A549 (cell line): Measurements from ENCODE around the gene ODAD4. TPM values are rescaled to one million over a fixed set of nuclear protein-coding genes. Genes with fewer than 3 reads are reported as not detected.

ENCODE experiments used
- ATOH8 ChIP-seq: fragments of 250-450 bp; sonication (Bioruptor Pico); IDR thresholded peaks from 2 replicates; pipeline ENCODE4 v1.5.0; 2020; ENCODE audit warnings: low read depth, mild to moderate bottlenecking, moderate library complexity
- BHLHE40 ChIP-seq: IDR thresholded peaks from 2 replicates; pipeline ENCODE4 v1.6.1; 2012; ENCODE audit warnings: low read depth, low read length, inconsistent platforms
- CBX2 ChIP-seq: fragments of 200-600 bp; sonication (generic); IDR thresholded peaks from 2 replicates; pipeline ENCODE4 v1.6.1; 2016; ENCODE audit warnings: low read depth, mild to moderate bottlenecking, borderline replicate concordance
- CBX8 ChIP-seq: fragments of 200-600 bp; sonication (generic); IDR thresholded peaks from 2 replicates; pipeline ENCODE4 v1.6.1; 2016
- CHD4 ChIP-seq: fragments of 200-600 bp; sonication (generic); IDR thresholded peaks from 2 replicates; pipeline ENCODE4 v1.6.1; 2016; ENCODE audit warnings: antibody characterized with exemption, mild to moderate bottlenecking, borderline replicate concordance
- E2F6 ChIP-seq: IDR thresholded peaks from 2 replicates; pipeline ENCODE4 v1.6.1; 2012; ENCODE audit warnings: low read depth, borderline replicate concordance
- EHF ChIP-seq: fragments of 250-450 bp; sonication (Bioruptor Pico); IDR thresholded peaks from 2 replicates; pipeline ENCODE4 v1.5.0; 2020; ENCODE audit warnings: mild to moderate bottlenecking
- ESRRA ChIP-seq: fragments of 150-350 bp; IDR thresholded peaks from 2 replicates; pipeline ENCODE4 v1.6.1; 2014; ENCODE audit warnings: mild to moderate bottlenecking, low read length, borderline replicate concordance
- FOSB ChIP-seq: fragments of 250-450 bp; sonication (Bioruptor Pico); IDR thresholded peaks from 2 replicates; pipeline ENCODE4 v1.5.0; 2020; ENCODE audit warnings: mild to moderate bottlenecking, moderate library complexity
- HMGXB4 ChIP-seq: fragments of 250-450 bp; sonication (Bioruptor Pico); IDR thresholded peaks from 2 replicates; pipeline ENCODE4 v1.5.0; 2021; ENCODE audit warnings: mild to moderate bottlenecking, moderate library complexity, borderline replicate concordance
- HOXA7 ChIP-seq: fragments of 250-450 bp; sonication (Bioruptor Pico); IDR thresholded peaks from 2 replicates; pipeline ENCODE4 v1.5.0; 2020; ENCODE audit warnings: mild to moderate bottlenecking, moderate library complexity
- HOXB5 ChIP-seq: fragments of 250-450 bp; sonication (Bioruptor Pico); IDR thresholded peaks from 2 replicates; pipeline ENCODE4 v1.5.0; 2020; ENCODE audit warnings: mild to moderate bottlenecking, moderate library complexity
- JUNB ChIP-seq: fragments of >200 bp; sonication (Bioruptor Twin); formaldehyde crosslinking; IDR thresholded peaks from 2 replicates; pipeline ENCODE4 v1.6.1; 2016
- RARB ChIP-seq: fragments of 250-450 bp; sonication (Bioruptor Pico); IDR thresholded peaks from 2 replicates; pipeline ENCODE4 v1.8.0; 2021; ENCODE audit warnings: mild to moderate bottlenecking, moderate library complexity
- SMC3 ChIP-seq: fragments of >200 bp; sonication (Bioruptor Twin); formaldehyde crosslinking; IDR thresholded peaks from 3 replicates; pipeline ENCODE4 v1.6.1; 2018; ENCODE audit warnings: inconsistent platforms
- USF2 ChIP-seq: fragments of 450-650 bp; IDR thresholded peaks from 2 replicates; pipeline ENCODE4 v1.6.1; 2014; ENCODE audit warnings: antibody characterized with exemption
- ZNF302 ChIP-seq: fragments of 250-450 bp; sonication (Bioruptor Pico); IDR thresholded peaks from 2 replicates; pipeline ENCODE4 v1.9.0; 2021; ENCODE audit warnings: inconsistent platforms, mild to moderate bottlenecking, moderate library complexity
- ZSCAN20 ChIP-seq: fragments of 250-450 bp; sonication (Bioruptor Pico); IDR thresholded peaks from 2 replicates; pipeline ENCODE4 v1.8.0; 2022; ENCODE audit warnings: mild to moderate bottlenecking, moderate library complexity
- polyA plus RNA-seq, 4 experiments: library from polyadenylated mRNA; depleted of rRNA in 3 of 4; stranded (reverse); fragments of >200 nt; fragmentation: RNase III in 1 of 4; extraction: RNeasy Plus Mini Kit Qiagen cat#74134 plus additional on column Dnase treatment in 1 of 4; gene quantifications; 2 replicates in 3 of 4; 3 replicates in 1 of 4; pipeline ENCODE4 v1.2.3, GENCODE V29; 2011 to 2017
- TF ChIP-seq, protein P1 (sequence below): fragments of >200 bp; sonication (Bioruptor Twin); formaldehyde crosslinking; IDR thresholded peaks from 3 replicates; pipeline ENCODE4 v1.5.1; 2016
- TF ChIP-seq, protein P2 (sequence below): fragments of 150-350 bp; IDR thresholded peaks from 2 replicates; pipeline ENCODE4 v1.6.1; 2014; ENCODE audit warnings: low read depth, mild to moderate bottlenecking, low read length
- TF ChIP-seq, protein P3 (sequence below): IDR thresholded peaks from 2 replicates; pipeline ENCODE4 v1.6.1; 2012

Gene ODAD4
- polyA plus RNA-seq, 2 of the 4 experiments (the other 2 are of a cell fraction): 2.0 to 2.3 TPM

- TF ChIP-seq, protein P1, sequence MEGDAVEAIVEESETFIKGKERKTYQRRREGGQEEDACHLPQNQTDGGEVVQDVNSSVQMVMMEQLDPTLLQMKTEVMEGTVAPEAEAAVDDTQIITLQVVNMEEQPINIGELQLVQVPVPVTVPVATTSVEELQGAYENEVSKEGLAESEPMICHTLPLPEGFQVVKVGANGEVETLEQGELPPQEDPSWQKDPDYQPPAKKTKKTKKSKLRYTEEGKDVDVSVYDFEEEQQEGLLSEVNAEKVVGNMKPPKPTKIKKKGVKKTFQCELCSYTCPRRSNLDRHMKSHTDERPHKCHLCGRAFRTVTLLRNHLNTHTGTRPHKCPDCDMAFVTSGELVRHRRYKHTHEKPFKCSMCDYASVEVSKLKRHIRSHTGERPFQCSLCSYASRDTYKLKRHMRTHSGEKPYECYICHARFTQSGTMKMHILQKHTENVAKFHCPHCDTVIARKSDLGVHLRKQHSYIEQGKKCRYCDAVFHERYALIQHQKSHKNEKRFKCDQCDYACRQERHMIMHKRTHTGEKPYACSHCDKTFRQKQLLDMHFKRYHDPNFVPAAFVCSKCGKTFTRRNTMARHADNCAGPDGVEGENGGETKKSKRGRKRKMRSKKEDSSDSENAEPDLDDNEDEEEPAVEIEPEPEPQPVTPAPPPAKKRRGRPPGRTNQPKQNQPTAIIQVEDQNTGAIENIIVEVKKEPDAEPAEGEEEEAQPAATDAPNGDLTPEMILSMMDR: no peak
- no peak for TF ChIP-seq ESRRA
- no peak for TF ChIP-seq JUNB
- no peak for TF ChIP-seq EHF (CRISPR knock-in tag)
- peak; percentile 89 for TF ChIP-seq E2F6
- TF ChIP-seq HOXB5: 0 out of 2 replicates have a peak, but pooled peaks have one; percentile 26
- no peak for TF ChIP-seq HOXA7 (CRISPR knock-in tag)
- TF ChIP-seq ZSCAN20: no peak
- TF ChIP-seq SMC3: no peak
- no peak for TF ChIP-seq RARB (CRISPR knock-in tag)
- no peak for TF ChIP-seq USF2
- TF ChIP-seq BHLHE40: no peak
- TF ChIP-seq, protein P2, sequence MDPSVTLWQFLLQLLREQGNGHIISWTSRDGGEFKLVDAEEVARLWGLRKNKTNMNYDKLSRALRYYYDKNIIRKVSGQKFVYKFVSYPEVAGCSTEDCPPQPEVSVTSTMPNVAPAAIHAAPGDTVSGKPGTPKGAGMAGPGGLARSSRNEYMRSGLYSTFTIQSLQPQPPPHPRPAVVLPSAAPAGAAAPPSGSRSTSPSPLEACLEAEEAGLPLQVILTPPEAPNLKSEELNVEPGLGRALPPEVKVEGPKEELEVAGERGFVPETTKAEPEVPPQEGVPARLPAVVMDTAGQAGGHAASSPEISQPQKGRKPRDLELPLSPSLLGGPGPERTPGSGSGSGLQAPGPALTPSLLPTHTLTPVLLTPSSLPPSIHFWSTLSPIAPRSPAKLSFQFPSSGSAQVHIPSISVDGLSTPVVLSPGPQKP: no peak
- no peak for TF ChIP-seq CBX8
- 0 out of 2 replicates have a peak, but pooled peaks have one; percentile 50 for TF ChIP-seq HMGXB4 (CRISPR knock-in tag)
- TF ChIP-seq CHD4: no peak
- no peak for TF ChIP-seq ZNF302 (CRISPR knock-in tag)
- no peak for TF ChIP-seq CBX2
- TF ChIP-seq ATOH8 (CRISPR knock-in tag): no peak; the same call in 1 of the 2 replicates
- no peak for TF ChIP-seq FOSB (CRISPR knock-in tag)
- TF ChIP-seq, protein P3, sequence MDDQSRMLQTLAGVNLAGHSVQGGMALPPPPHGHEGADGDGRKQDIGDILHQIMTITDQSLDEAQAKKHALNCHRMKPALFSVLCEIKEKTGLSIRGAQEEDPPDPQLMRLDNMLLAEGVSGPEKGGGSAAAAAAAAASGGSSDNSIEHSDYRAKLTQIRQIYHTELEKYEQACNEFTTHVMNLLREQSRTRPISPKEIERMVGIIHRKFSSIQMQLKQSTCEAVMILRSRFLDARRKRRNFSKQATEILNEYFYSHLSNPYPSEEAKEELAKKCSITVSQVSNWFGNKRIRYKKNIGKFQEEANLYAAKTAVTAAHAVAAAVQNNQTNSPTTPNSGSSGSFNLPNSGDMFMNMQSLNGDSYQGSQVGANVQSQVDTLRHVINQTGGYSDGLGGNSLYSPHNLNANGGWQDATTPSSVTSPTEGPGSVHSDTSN: peak; percentile 79; the same call in 1 of the 2 replicates
Observed at GRCh38 chr17:41966463-41967140, 36.2 kb downstream of the ODAD4 start, which contains the start of gene CNP (continued).
